Measurements from ENCODE around the gene A4GALT. TPM values are rescaled to one million over a fixed set of nuclear protein-coding genes. Genes with fewer than 3 reads are reported as not detected.

A4GALT gene
- total and polyA plus RNA-seq, 2 donors (not counting 1 experiment from before 2014, with no cell fraction given) = 0.09 to 6.1 TPM

- H3K4me1 ChIP-seq (ENCODE audit: control insufficient read depth in 2 of 2, insufficient read depth in 2 of 2, low read length in 2 of 2) = peaks cover 20 to 45% of the 10 kb centered on the region in 2 donors
- CTCF ChIA-PET = interaction anchor here (0.7 to 3.6 kb wide), 9 partner anchors 8 to 312 kb away, joined by 3 to 26 read pairs (median 3); no protein-coding TSS in a partner anchor
- Mint-ChIP-seq H3K27ac (peak overlapping the region; percentile 50), H3K9me3 (ENCODE audit: insufficient read depth) (no peaks in the 10 kb centered on the region), H3K27me3 (no peaks in the 10 kb centered on the region), H3K4me3 (peak overlapping the region; percentile 83), H3K4me1 (peaks cover 27% of the 10 kb centered on the region)
- H3K27me3 ChIP-seq (replicated peaks in 1 of 4; ENCODE audit: control extremely low read depth in 1 of 4, control insufficient read depth in 3 of 4, insufficient read depth in 4 of 4, low read length in 3 of 4) = no peaks in the 10 kb centered on the region
- intact Hi-C loops (cut with micrococcal nuclease) = loop anchor here (1.0 to 10.0 kb wide), 6 partner anchors 13 to 273 kb away; partner anchors contain the start of gene CYB5R3
- POLR2A ChIA-PET = no interaction called here
- H3K4me2 ChIP-seq (replicated peaks; ENCODE audit: low read depth, low read length, poor library complexity, severe bottlenecking) = peak overlapping the region; percentile 97
- WGBS (ENCODE audit: insufficient coverage) = 3% methylated on average over 68 of the region's 68 CpGs
- ATAC-seq (ENCODE audit: low read depth) (peak; percentile 60), DNase-seq (peak; percentile 86)
- no peaks in the 10 kb centered on the region for H4K20me1 ChIP-seq (ENCODE audit: control insufficient read depth, insufficient read depth, low read length, poor library complexity, severe bottlenecking)
- no peaks in the 10 kb centered on the region for H3K9me3 ChIP-seq (ENCODE audit: control extremely low read depth in 1 of 3, control insufficient read depth in 2 of 3, insufficient read depth in 1 of 3, low read length in 2 of 3)
- H3K4me3 ChIP-seq (ENCODE audit: control extremely low read depth in 1 of 5, extremely low read depth in 1 of 5, insufficient read depth in 1 of 5, low read depth in 2 of 5, low read length in 4 of 5) = peak overlapping the region; percentile 38 to 70 (median 70)
- no peaks in the 10 kb centered on the region for H3K79me2 ChIP-seq (ENCODE audit: control insufficient read depth, insufficient read depth, low read length)
- H2AFZ ChIP-seq (ENCODE audit: insufficient read depth, low read depth, low read length, poor library complexity, severe bottlenecking) = peak overlapping the region; percentile 96
- peak overlapping the region; percentile 65 for H3K9ac ChIP-seq (ENCODE audit: low read length)
- peak overlapping the region; percentile 16 to 28 for H3K27ac ChIP-seq (ENCODE audit: low read length in 2 of 2)
- no peaks in the 10 kb centered on the region for H3K36me3 ChIP-seq (replicated peaks in 1 of 2; ENCODE audit: control extremely low read depth in 1 of 2, control insufficient read depth in 1 of 2, extremely low read depth in 1 of 2, insufficient read depth in 2 of 2, low read length in 1 of 2)
- TF ChIP-seq, protein P1, sequence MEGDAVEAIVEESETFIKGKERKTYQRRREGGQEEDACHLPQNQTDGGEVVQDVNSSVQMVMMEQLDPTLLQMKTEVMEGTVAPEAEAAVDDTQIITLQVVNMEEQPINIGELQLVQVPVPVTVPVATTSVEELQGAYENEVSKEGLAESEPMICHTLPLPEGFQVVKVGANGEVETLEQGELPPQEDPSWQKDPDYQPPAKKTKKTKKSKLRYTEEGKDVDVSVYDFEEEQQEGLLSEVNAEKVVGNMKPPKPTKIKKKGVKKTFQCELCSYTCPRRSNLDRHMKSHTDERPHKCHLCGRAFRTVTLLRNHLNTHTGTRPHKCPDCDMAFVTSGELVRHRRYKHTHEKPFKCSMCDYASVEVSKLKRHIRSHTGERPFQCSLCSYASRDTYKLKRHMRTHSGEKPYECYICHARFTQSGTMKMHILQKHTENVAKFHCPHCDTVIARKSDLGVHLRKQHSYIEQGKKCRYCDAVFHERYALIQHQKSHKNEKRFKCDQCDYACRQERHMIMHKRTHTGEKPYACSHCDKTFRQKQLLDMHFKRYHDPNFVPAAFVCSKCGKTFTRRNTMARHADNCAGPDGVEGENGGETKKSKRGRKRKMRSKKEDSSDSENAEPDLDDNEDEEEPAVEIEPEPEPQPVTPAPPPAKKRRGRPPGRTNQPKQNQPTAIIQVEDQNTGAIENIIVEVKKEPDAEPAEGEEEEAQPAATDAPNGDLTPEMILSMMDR (IDR thresholded peaks at IDR 0.05) = peak; percentile 88
- no peak for TF ChIP-seq EZH2 (IDR thresholded peaks at IDR 0.05; ENCODE audit: borderline replicate concordance, insufficient read depth, low read depth, low read length, poor library complexity, severe bottlenecking)
Measured at GRCh38 chr22:42661985-42662831, 58.5 kb downstream of the A4GALT start.
